Muscle of back (tissue), 11 donors: ENCODE measurements around the gene ZNF609. TPM values are rescaled to one million over a fixed set of nuclear protein-coding genes. Genes with fewer than 3 reads are reported as not detected.
"Not testable (repeated sequence)": the region's sequence is repeated elsewhere in the genome, so short reads cannot be mapped to it uniquely, and the experiment has no call there.

ENCODE experiments used
- DNase-seq, 3 donors: peaks; one replicate each; pipeline versions ENCODE4 v3.0.0 to v3.0.0-alpha.2; 2013
- polyA plus RNA-seq, 10 donors: library from polyadenylated mRNA; unstranded; fragments of 120-200 nt; gene quantifications; one replicate each; pipeline ENCODE4 v1.2.1, GENCODE V29; 2013; ENCODE audit not compliant: insufficient read length in 10 of 10

Gene ZNF609
- polyA plus RNA-seq, 10 donors: 14.0 to 18.8 (median 16.1) TPM

DNA sequence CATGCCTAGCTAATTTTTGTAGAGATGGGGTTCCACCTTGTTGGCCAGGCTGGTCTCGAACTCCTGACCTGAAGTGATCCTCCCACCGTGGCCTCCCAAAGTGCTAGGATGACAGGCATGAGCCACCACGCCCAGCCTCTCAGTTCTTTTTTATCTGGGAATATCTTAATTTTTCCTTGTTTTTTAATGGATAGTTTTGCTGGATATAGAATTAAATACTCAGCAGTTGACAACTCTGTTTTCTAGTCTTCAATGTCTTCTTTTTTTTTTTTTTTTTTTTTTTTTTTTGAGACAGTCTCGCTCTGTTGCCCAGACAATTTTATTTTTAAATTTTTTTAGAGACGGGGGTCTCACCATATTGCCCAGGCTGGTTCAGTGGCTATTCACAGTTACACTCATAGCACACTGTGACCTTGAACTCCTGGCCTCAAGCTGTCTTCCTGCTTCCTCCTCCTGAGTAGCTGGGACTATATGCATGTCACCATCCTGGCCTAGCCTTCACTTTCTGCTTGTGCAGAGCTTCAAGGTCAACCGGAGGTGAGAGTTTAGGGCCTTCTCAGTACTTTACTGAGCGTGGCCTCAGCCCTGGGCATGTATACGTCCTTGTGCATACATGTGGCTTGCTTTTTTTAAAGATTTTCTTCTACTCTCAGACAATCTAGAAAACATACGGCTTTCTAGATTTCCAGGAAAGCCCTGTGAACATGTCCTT, 120.5 kb downstream of the ZNF609 start:
- no peak for DNase-seq

DNA sequence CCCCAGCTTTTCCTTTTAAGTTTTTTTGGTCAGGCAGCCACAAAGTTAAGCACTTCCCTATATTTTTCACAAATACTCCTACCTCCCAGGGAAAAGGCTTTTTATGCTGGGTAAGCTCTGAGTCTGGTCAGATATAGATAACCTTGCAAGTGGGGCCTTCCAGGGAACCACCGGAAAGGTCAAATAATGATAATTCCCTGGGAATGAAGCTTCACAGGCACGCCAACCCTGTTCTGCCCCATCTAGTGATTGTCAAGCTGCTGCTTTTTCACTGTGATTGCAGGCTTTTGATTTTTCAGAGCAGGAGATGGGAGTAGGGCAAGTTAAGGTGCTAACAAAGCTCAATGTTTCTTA, 121.0 kb downstream of the ZNF609 start:
- DNase-seq: no peak

DNA sequence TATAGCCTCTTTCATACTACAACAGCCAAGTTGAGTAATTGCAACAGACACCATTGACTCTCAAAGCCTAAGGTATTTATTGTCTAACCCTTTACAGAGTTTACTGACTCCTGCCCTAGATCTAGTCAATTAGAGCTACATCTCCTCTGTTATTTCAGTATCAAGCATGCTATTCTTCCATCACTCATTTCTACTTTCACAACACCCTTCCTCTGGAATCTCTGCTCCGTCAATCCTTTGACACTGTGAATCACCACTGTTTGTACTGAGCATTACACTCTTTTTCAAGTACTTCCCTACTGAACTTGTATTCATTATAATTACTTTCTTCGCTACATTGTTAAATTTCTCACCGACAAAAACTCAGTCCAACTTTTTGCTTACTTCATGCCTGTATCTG, 121.8 kb downstream of the ZNF609 start:
- DNase-seq: no peak

GRCh38 chr15:64583519-64583918, 123.1 kb downstream of the ZNF609 start:
- no peak for DNase-seq

GRCh38 chr15:64583983-64584382, 123.6 kb downstream of the ZNF609 start:
- DNase-seq: no peak

- DNase-seq: peak in 2 of 3 donors; percentile 54 to 63
Observed at GRCh38 chr15:64586259-64586870, 126.0 kb downstream of the ZNF609 start.

DNA sequence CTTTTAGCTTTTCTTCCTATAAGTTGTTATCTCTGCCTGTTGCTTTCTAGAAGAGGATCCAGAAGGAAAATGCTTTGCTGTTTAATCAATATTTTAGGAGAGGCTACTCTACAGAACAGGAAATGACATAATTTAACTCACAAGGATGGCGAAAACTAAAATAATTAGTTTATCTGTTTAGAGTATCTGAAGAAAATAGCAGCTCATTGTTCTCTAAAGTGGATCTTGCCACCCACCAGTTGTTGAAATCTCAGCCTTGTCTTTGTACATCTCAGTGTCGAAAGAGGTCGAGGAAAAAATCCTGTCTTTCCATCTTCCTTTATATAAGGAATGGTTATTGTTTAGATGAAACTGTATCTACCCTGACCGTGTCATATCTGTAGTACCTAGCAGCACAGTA, 126.6 kb downstream of the ZNF609 start:
- no peak for DNase-seq

- DNase-seq: no peak
Observed at GRCh38 chr15:64589435-64590084, 129.2 kb downstream of the ZNF609 start.

DNA sequence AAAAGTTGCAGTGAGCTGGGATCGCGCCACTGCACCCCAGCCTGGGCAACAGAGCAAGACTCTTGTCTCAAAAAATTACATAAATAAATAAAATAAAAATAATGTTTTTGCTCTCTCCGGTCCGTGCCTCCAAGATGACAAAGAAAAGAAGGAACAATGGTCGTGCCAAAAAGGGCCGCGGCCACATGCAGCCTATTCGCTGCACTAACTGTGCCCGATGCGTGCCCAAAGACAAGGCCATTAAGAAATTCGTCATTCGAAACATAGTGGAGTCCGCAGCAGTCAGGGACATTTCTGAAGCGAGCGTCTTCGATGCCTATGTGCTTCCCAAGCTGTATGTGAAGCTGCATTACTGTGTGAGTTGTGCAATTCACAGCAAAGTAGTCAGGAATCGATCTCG, 132.5 kb downstream of the ZNF609 start:
- DNase-seq: not testable (repeated sequence)

DNA sequence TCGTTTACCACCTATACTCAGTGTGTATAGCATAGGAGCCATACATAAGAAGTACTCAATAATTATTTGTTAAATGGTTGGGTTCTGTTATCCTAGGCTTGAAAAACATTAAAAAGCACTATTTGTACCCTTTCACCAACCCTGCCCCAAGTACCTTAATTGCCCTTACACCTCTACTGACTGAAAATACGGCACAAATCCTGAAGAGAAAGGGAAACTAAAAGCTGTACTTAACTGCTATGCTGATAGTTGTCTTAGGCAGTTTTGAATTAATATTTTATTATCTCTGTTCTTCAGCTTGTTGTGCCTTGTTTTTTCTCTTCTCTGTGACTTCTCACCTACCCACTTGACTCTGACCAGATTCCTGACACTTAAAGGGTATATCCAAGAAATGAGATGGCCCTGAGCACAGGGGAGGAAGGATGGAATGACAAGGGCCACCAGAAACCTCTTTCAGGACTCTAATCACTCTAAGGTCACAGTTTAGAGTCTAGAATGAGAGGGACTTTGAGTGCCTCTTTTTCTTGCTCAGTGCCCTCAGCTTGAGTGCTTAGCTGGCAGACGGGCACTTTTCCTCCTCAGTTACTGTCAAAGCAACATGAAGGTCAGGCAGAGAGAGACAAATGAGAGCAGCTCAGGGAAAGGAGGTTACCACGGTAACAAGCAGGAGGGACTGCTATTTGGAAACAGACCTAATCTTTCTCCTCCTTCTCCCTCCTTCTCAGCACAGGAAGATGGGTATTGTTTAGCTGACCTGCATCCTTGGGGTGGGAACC, 136.5 kb downstream of the ZNF609 start:
- peak in 1 of 3 donors; percentile 46 for DNase-seq

DNA sequence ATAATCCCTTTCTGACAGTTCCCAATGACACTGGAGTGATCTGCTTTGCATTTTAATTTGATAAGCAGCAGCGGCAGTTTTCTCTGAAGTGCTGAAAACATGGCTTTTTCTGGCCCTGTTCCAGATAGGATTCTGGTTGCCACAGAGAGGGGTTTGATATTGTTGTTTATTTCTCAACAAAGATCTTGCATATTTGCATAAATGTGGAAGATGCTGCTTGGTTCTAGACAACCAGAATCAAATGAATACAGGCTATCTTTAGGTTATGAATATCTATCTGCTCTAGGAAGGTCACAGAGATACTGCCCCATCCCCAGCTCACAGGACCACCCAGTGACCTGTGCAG, 137.1 kb downstream of the ZNF609 start:
- no peak for DNase-seq

DNA sequence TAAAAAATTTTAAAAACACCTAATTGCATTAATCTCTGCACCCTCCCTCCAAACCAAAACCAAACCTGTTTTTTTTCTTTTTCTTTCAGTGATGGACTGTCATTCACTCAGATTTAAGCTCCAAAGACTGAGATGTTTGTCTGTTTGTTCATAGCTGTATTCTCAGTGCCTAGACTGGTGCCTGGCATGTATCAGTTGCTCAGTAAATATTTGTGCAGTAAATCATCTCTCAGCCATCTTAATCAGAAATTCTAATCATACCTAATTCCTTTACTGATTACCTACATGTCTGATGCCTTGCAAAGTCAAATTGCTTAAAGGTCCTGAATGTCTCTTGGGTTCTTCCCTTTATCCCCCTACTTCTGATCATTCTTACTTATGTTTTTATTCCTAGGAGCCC, 138.8 kb downstream of the ZNF609 start:
- DNase-seq: no peak

DNA sequence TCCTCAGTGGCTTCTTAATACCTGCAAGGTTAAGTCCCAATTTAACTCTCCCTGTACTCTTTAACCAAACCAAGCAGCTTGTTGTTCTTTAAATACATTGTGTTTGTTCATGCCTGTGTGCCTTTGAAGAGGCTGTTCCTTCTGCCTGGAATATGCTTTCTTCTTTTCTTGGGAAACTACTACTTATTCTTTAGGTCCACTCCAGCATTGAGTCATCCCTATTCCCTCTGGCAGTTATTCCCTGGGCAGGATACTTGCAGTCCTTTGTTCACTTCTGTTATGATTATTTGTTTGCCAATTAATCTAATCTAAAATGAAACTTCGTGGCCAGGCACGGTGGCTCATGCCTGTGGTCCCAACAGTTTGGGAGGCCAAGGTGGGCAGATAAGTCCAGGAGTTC, 139.3 kb downstream of the ZNF609 start:
- no peak for DNase-seq

- DNase-seq: no peak
Observed at GRCh38 chr15:64600794-64601193, 140.4 kb downstream of the ZNF609 start.

DNA sequence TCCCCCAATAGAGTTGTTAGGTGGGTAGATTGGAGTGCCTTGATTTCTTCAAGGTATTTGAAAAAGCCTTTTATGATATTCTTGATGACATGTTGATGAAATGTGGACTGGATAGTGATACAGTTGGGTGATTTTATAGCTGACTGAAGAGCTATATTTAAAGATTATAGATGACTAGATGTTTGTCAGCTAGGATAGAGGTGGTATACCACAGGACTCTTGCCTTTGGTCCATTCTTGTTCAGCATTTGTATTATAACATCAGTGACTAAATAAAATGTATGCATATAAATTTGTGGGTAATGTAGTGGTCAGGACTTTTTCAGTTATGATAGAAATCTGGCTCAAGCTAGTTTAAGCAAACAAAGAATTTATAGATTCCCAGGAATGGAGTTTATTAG, 143.9 kb downstream of the ZNF609 start:
- no peak for DNase-seq

DNA sequence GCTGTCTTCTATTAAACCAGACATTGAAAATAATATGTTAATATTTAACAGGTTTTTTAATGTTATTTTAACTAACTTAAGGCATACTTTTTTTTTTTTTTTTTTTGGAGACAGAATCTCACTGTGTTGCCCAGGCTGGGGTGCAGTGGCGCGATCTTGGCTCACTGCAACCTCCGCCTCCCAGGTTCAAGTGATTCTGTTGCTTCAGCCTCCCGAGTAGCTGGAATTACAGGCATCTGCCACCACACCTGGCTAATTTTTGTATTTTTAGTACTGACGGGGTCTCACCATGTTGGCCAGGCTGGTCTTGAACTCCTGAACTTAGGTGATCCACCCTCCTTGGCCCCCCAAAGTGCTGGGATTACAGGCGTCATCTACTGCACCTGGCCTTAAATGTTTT, 147.0 kb downstream of the ZNF609 start:
- DNase-seq: not testable (repeated sequence)

- DNase-seq: no peak
Observed at GRCh38 chr15:64610257-64610919, 150.0 kb downstream of the ZNF609 start.

DNA sequence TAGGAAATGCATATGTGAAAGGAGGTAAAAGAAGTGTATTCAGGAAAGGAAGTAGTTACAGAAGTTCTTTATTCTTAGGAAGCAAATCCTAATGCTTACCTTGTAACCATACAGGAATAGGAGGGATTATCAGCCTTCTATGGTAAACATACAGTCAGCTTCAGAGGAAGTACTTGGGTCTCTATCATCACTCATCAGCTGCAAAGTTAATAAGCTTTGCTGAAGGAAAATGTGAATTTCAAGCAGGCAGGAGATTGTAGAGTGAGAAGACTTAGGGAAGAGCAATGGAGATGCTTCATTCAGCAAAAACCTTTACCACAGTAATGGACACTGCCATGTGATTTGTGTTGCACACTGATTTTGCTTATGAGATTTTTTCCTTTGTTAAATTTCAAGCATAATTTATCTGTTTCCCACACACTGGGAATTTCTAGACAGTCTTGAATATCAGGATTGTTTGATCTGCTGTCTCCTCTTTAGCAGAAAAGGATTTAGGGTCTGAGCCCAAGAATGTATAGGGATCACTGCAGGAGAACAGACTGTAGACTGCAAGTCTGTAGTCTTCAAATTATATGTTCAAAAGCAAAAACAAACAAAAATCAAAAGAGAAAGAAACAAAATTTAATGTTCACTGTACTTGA, 150.8 kb downstream of the ZNF609 start:
- no peak for DNase-seq

GRCh38 chr15:64614519-64614918, 154.1 kb downstream of the ZNF609 start:
- no peak for DNase-seq

DNA sequence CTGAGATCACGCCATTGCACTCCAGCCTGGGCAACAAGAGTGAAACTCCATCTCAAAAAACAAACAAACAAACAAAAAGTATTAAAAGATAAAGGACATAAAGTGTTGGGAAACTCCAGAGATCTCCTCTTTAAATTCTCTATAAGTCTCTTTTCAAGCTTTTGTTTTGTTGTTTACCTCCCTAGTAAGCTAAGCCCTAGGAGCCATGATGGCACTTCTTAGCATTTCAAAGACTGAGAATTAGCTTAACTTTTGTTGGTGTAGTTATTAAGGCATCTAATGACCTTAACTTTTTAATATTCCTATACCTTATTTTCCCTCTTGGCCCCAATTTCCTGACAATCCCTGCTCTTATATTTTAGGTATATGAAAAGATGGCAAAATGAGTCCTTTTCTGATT, 157.3 kb downstream of the ZNF609 start:
- DNase-seq: no peak

GRCh38 chr15:64618138-64618537, 157.8 kb downstream of the ZNF609 start:
- no peak for DNase-seq

DNA sequence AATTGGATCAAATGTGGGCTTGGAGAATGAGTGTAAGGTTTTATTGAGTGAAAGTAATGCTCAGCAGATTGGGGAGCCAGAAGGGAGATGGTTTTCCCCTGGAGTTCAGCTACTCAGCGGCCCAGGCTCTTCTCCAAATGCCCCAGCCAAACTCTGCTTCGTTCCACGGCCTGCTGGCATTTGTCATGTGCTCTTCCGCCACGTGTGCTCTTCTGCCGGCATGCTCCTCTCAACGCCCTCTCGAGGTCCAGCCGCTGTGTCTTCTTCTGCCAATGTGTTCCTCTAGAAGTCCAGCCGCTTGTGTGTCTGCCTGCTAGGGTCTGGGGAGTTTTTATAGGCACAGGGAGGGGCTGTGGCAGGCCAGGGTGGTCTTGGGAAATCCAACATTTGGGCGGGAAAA, 158.2 kb downstream of the ZNF609 start:
- DNase-seq: no peak
